SU-DHL-6 (cell line): ENCODE measurements around the gene TMEM250.

Experiments
- H2AFZ ChIP-seq: fragments of 200-600 bp; sonication (generic); 2 replicates; pipeline ENCODE4 v1.6.1; 2014; ENCODE audit warnings: low read depth, mild to moderate bottlenecking, moderate library complexity, mixed read lengths, antibody characterized with exemption, low read length; ENCODE audit not compliant: severe bottlenecking
- H3F3A ChIP-seq: fragments of 200-600 bp; shearing (Covaris generic); 2 replicates; pipeline ENCODE4 v1.6.0; 2016; ENCODE audit warnings: antibody characterized with exemption, mild to moderate bottlenecking; ENCODE audit not compliant: insufficient read depth
- H3K27ac ChIP-seq: fragments of 200-600 bp; sonication (generic); 2 replicates; pipeline ENCODE4 v1.5.1; 2016; ENCODE audit warnings: low read depth, mild to moderate bottlenecking, low read length, moderate library complexity, mixed read lengths
- H3K27me3 ChIP-seq: fragments of 200-600 bp; sonication (generic), shearing (Covaris generic); 2 replicates; pipeline ENCODE4 v1.6.0; 2014; ENCODE audit warnings: mild to moderate bottlenecking, low read length
- H3K36me3 ChIP-seq: fragments of 200-600 bp; sonication (generic); 2 replicates; pipeline ENCODE4 v1.6.1; 2014; ENCODE audit warnings: mild to moderate bottlenecking, low read length, mixed read lengths
- H3K4me2 ChIP-seq: fragments of 300-600, 200-600 bp; shearing (Covaris generic), sonication (generic); 2 replicates; pipeline ENCODE4 v1.6.0; 2014; ENCODE audit warnings: low read length, low read depth, mild to moderate bottlenecking; ENCODE audit not compliant: poor library complexity, severe bottlenecking
- H3K4me3 ChIP-seq: fragments of 200-600 bp; sonication (generic); 2 replicates; pipeline ENCODE4 v1.5.1; 2014; ENCODE audit warnings: antibody characterized with exemption, low read length, mild to moderate bottlenecking, mixed read lengths; ENCODE audit not compliant: insufficient read depth, poor library complexity, severe bottlenecking
- H3K79me2 ChIP-seq: fragments of 200-600 bp; sonication (generic); 2 replicates; pipeline ENCODE4 v1.6.1; 2014; ENCODE audit warnings: mild to moderate bottlenecking, low read length, moderate library complexity; ENCODE audit not compliant: insufficient read depth
- H3K9ac ChIP-seq: fragments of 200-600 bp; sonication (generic); 2 replicates; pipeline ENCODE4 v1.7.0; 2014; ENCODE audit warnings: mild to moderate bottlenecking, low read length
- H3K9me2 ChIP-seq: fragments of 200-600 bp; sonication (generic); replicated peaks from 2 replicates; pipeline ENCODE4 v1.6.1; 2014; ENCODE audit warnings: low read length; ENCODE audit not compliant: insufficient read depth
- H3K9me3 ChIP-seq: fragments of 200-600 bp; sonication (generic); 2 replicates; pipeline ENCODE4 v1.6.1; 2014; ENCODE audit warnings: low read length, mixed read lengths; ENCODE audit not compliant: insufficient read depth
- H4K20me1 ChIP-seq: fragments of 200-600 bp; sonication (generic); 2 replicates; pipeline ENCODE4 v1.6.1; 2014; ENCODE audit warnings: low read depth, mild to moderate bottlenecking, antibody characterized with exemption, low read length, moderate library complexity, mixed read lengths
- CTCF ChIP-seq: fragments of 200-600 bp; sonication (generic); IDR thresholded peaks from one replicate; pipeline ENCODE4 v1.5.1; 2017; ENCODE audit warnings: antibody characterized with exemption, mild to moderate bottlenecking, low read length, moderate library complexity; ENCODE audit not compliant: insufficient read depth, poor library complexity, severe bottlenecking
- EZH2phosphoT487 ChIP-seq: fragments of 200-600 bp; sonication (generic), shearing (Covaris generic); conservative IDR thresholded peaks from 2 replicates; pipeline ENCODE4 v1.6.1; 2018; ENCODE audit warnings: mild to moderate bottlenecking, antibody characterized with exemption, low read length, moderate library complexity, mixed read lengths

Gene TMEM250

GRCh38 chr9:136136127-136136925 lies 17.7 kb upstream of the TMEM250 start:
- Histone ChIP-seq H3K79me2 (no peaks in the 10 kb centered on the region), H3K36me3 (no peaks in the 10 kb centered on the region), H3K4me2 (no peak overlapping the region), H3K27ac (no peak overlapping the region), H3F3A (no peaks in the 10 kb centered on the region), H3K4me3 (no peak overlapping the region), H2AFZ (no peak overlapping the region), H3K9ac (no peak overlapping the region), H3K27me3 (no peaks in the 10 kb centered on the region), H3K9me2 (no peaks in the 10 kb centered on the region), H4K20me1 (no peaks in the 10 kb centered on the region), H3K9me3 (no peaks in the 10 kb centered on the region)
- TF ChIP-seq EZH2phosphoT487 (no peak), CTCF (no peak)

- Histone ChIP-seq H3K9me2 (no peaks in the 10 kb centered on the region), H3K36me3 (no peaks in the 10 kb centered on the region), H3K27ac (no peak overlapping the region), H4K20me1 (no peaks in the 10 kb centered on the region), H3K4me2 (no peak overlapping the region), H2AFZ (no peak overlapping the region), H3K9ac (no peak overlapping the region), H3K9me3 (no peaks in the 10 kb centered on the region), H3F3A (no peaks in the 10 kb centered on the region), H3K79me2 (no peaks in the 10 kb centered on the region), H3K27me3 (no peaks in the 10 kb centered on the region), H3K4me3 (no peak overlapping the region)
- TF ChIP-seq EZH2phosphoT487 (no peak), CTCF (no peak)
Measured at GRCh38 chr9:136135326-136136126, 16.9 kb upstream of the TMEM250 start.

GRCh38 chr9:136133959-136134484 lies 15.3 kb upstream of the TMEM250 start:
- no peak overlapping the region for H3K4me2 ChIP-seq
- H3K79me2 ChIP-seq = no peaks in the 10 kb centered on the region
- no peak overlapping the region for H3K4me3 ChIP-seq
- no peak overlapping the region for H2AFZ ChIP-seq
- no peaks in the 10 kb centered on the region for H3K9me2 ChIP-seq
- no peaks in the 10 kb centered on the region for H3K9me3 ChIP-seq
- no peaks in the 10 kb centered on the region for H4K20me1 ChIP-seq
- TF ChIP-seq CTCF (no peak), EZH2phosphoT487 (no peak)
- no peak overlapping the region for H3K27ac ChIP-seq
- H3F3A ChIP-seq = no peaks in the 10 kb centered on the region
- H3K9ac ChIP-seq = no peak overlapping the region
- no peaks in the 10 kb centered on the region for H3K36me3 ChIP-seq
- no peaks in the 10 kb centered on the region for H3K27me3 ChIP-seq
